ENCODE measurements around the gene TOLLIP. TPM values are rescaled to one million over a fixed set of nuclear protein-coding genes. Genes with fewer than 3 reads are reported as not detected.

Gene TOLLIP
- polyA plus RNA-seq, 2 of the 4 experiments (the other 2 are of a cell fraction) = 26.5 to 37.9 TPM

DNA sequence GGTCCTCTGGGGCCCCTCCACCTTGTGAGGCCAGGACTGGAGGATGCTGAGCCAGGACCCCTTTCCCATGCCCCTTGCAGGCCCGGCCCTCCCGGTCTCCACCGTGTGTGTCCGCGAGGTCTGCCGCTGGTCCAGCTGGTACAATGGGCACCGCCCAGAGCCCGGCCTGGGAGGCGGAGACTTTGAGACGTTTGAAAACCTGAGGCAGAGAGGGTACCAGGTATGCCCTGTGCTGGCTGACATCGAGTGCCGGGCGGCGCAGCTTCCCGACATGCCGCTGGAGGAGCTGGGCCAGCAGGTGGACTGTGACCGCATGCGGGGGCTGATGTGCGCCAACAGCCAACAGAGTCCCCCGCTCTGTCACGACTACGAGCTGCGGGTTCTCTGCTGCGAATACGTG is 68.7 kb downstream of the TOLLIP start (continued):
- no peak for TF ChIP-seq USF2 (IDR thresholded peaks at IDR 0.05)

DNA sequence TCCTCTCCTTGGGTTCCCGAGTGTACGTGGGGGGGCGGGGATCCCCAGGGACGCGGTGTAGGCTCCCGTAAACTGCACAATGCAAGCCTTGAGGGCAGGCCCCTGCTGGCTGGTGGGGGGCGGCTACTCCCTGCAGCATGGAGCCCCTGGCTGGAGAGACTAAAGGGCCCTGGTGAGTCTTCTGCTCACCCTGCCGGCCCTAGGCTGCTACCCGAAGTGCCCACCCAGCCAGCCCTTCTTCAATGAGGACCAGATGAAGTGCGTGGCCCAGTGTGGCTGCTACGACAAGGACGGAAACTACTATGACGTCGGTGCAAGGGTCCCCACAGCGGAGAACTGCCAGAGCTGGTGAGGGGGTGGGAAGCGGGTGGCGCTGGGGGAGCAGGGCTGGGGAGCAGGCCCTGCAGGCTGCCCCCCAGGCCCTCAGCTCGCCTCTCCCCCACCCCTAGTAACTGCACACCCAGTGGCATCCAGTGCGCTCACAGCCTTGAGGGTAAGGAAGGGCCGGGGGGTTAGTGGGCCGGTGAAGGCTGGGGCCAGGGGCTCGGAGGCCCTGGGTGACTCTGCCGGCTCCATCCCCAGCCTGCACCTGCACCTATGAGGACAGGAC is 69.7 kb downstream of the TOLLIP start:
- DNase-seq (ENCODE audit: low read depth in 1 of 2, low spot score in 1 of 2) (no peak), FAIRE-seq (no peak), ATAC-seq (no peak)
- CTCF ChIA-PET = interaction anchor here (1.3 kb wide), 1 partner anchor 126 kb away, joined by 4 read pairs; no protein-coding TSS in a partner anchor
- POLR2A ChIA-PET = no interaction called here
- H3K4me1 ChIP-seq = no peaks in the 10 kb centered on the region
- TF ChIP-seq BCL3 (IDR thresholded peaks at IDR 0.05) (no peak), BHLHE40 (IDR thresholded peaks at IDR 0.05; ENCODE audit: low read depth, low read length) (no peak), ZSCAN20 (CRISPR knock-in tag; IDR thresholded peaks at IDR 0.05) (no peak), TFCP2L1 (CRISPR knock-in tag; IDR thresholded peaks at IDR 0.05) (no peak), HDAC2 (IDR thresholded peaks at IDR 0.05) (no peak), ESRRA (IDR thresholded peaks at IDR 0.05; ENCODE audit: borderline replicate concordance, low read length) (no peak), NFE2L2 (conservative IDR thresholded peaks at IDR 0.05; ENCODE audit: low read length) (no peak), RFX5 (IDR thresholded peaks at IDR 0.05) (no peak)
- TF ChIP-seq, protein P1, sequence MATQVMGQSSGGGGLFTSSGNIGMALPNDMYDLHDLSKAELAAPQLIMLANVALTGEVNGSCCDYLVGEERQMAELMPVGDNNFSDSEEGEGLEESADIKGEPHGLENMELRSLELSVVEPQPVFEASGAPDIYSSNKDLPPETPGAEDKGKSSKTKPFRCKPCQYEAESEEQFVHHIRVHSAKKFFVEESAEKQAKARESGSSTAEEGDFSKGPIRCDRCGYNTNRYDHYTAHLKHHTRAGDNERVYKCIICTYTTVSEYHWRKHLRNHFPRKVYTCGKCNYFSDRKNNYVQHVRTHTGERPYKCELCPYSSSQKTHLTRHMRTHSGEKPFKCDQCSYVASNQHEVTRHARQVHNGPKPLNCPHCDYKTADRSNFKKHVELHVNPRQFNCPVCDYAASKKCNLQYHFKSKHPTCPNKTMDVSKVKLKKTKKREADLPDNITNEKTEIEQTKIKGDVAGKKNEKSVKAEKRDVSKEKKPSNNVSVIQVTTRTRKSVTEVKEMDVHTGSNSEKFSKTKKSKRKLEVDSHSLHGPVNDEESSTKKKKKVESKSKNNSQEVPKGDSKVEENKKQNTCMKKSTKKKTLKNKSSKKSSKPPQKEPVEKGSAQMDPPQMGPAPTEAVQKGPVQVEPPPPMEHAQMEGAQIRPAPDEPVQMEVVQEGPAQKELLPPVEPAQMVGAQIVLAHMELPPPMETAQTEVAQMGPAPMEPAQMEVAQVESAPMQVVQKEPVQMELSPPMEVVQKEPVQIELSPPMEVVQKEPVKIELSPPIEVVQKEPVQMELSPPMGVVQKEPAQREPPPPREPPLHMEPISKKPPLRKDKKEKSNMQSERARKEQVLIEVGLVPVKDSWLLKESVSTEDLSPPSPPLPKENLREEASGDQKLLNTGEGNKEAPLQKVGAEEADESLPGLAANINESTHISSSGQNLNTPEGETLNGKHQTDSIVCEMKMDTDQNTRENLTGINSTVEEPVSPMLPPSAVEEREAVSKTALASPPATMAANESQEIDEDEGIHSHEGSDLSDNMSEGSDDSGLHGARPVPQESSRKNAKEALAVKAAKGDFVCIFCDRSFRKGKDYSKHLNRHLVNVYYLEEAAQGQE (IDR thresholded peaks at IDR 0.05) = no peak
- TF ChIP-seq, protein P2, sequence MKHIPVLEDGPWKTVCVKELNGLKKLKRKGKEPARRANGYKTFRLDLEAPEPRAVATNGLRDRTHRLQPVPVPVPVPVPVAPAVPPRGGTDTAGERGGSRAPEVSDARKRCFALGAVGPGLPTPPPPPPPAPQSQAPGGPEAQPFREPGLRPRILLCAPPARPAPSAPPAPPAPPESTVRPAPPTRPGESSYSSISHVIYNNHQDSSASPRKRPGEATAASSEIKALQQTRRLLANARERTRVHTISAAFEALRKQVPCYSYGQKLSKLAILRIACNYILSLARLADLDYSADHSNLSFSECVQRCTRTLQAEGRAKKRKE (CRISPR knock-in tag; IDR thresholded peaks at IDR 0.05; ENCODE audit: low read depth) = no peak
- H3K9me3 ChIP-seq = no peaks in the 10 kb centered on the region
- no peak overlapping the region for H3K4me2 ChIP-seq
- no peak overlapping the region for H3K27ac ChIP-seq
- no peak overlapping the region for H3K4me3 ChIP-seq
- WGBS (ENCODE audit: missing lambda C conversion rate) = 83% methylated on average over 14 of the region's 23 CpGs

GRCh38 chr11:1238767-1239595 is 70.5 kb downstream of the TOLLIP start:
- ChIA-PET POLR2A (no interaction called here), CTCF (no interaction called here)
- TF ChIP-seq FOSL2 (IDR thresholded peaks at IDR 0.05) = no peak
- TF ChIP-seq FOSL2 (CRISPR knock-in tag; IDR thresholded peaks at IDR 0.05) = no peak
- TF ChIP-seq SREBF2 (IDR thresholded peaks at IDR 0.05) = no peak
- TF ChIP-seq E2F6 (IDR thresholded peaks at IDR 0.05; ENCODE audit: borderline replicate concordance, low read depth) = no peak
- TF ChIP-seq, protein P1 (IDR thresholded peaks at IDR 0.05) = peak; percentile 86
- TF ChIP-seq KDM5A (IDR thresholded peaks at IDR 0.05) = no peak
- no peak for TF ChIP-seq RAD21 (conservative IDR thresholded peaks at IDR 0.05 in 1 of 2, IDR thresholded peaks at IDR 0.05 in 1 of 2)
- no peak overlapping the region for H3K4me2 ChIP-seq
- no peaks in the 10 kb centered on the region for H3K4me1 ChIP-seq
- DNase-seq (ENCODE audit: low read depth in 1 of 2, low spot score in 1 of 2) = no peak
- 80% methylated on average over 32 of the region's 34 CpGs for WGBS (ENCODE audit: missing lambda C conversion rate)
- no peaks in the 10 kb centered on the region for H3K9me3 ChIP-seq
- no peak for FAIRE-seq
- ATAC-seq = no peak
- H3K4me3 ChIP-seq = no peak overlapping the region
- no peak overlapping the region for H3K27ac ChIP-seq

Data from A549 (cell line).